Stimulated activated CD8-positive, alpha-beta memory T cell treated with anti-CD3 and anti-CD28 coated beads, Interleukin-15, amount 100 ng/mL, for 48 hours (primary cell): ENCODE results near the gene MAPK9.
A peak's percentile ranks its signal among the peaks of the same experiment; 100 is the strongest.
"Not testable (repeated sequence)": the region's sequence is repeated elsewhere in the genome, so short reads cannot be mapped to it uniquely, and the experiment has no call there.

Experiments
- DNase-seq, 2 donors: peaks; one replicate each; pipeline ENCODE4 v3.0.0-alpha.2; 2020; ENCODE audit warnings: low read depth in 2 of 2

The MAPK9 gene

DNA sequence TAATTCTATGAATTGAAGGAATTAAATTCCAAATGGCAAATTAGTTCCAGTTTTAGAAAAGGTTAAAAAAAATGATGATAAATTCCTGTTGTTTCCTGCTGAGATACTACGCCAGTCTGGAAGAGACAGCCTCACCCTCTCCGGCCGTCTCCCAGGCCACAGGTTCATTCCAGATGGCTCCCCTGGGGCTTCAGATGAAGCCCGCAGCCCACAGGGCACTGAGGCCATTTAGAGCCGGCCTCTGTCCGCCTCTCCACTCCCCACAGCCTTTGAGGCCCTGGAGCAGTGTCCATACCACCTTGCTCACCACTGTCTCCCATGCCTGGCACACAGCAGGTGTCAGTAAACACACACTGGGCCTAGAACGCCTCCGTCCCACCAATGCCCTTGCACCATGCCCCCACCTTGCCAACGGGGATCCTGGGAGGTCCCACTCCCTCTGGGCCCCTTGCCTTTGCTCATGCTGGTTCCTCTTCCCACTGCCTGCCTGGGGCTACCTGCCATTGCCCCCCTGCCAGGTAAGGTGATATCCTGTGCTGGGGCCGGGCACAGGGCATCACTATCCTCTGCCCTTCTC, 35.2 kb upstream of the MAPK9 start:
- no peak for DNase-seq

DNA sequence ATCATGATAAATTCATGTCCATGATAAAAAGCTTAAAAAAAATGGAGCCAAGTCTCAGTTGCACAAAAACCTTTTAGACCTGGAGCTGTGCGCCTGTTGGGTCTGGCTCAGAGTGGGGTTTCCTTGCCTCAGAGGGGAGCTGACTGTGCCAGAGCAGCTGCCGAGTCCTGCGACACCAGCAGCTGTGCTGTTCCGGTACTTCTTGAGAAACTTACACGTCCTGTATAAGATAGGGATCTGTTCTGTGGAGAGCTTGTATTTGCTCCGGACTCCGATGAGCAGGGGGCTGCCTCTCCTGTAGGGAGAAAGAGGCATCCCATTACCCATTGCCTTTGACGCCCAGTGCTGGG, 32.7 kb upstream of the MAPK9 start:
- DNase-seq = no peak

DNA sequence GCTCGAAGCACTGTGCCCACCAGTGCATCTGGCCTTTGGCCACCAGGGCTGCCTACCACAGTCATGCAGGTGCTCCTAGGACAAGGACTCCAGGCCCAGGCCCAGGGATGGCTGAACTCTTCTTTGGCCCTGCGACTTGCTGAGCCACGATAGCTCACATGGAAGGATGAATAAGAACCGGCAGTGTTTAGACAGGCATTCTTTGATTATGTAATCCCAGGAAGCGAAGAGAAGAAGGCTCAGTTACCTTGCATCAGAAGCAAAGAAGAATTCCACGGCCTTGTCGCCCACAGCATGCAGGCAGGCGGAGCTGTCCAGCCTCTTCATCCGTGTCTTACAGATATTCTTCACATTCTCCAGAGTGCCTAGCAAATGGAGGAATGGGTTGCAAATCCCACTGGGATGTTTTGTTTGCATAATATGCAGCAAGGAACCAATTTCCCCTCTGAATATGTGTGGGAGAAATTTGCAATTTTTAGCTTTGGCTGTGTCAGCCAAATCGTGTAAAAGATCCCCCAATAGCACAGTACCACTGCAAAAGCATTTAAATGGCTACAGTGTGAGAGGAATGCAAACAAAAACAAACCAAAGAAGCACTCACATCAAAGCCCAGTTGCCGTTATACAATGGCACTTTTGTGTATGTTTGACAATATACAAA, 32.2 kb upstream of the MAPK9 start:
- no peak for DNase-seq

- no peak for DNase-seq
Observed at GRCh38 chr5:180323160-180323559, 31.3 kb upstream of the MAPK9 start.

- DNase-seq = no peak
Observed at GRCh38 chr5:180318456-180319089, 26.7 kb upstream of the MAPK9 start.

- DNase-seq = no peak
Observed at GRCh38 chr5:180316586-180316985, 24.7 kb upstream of the MAPK9 start.

DNA sequence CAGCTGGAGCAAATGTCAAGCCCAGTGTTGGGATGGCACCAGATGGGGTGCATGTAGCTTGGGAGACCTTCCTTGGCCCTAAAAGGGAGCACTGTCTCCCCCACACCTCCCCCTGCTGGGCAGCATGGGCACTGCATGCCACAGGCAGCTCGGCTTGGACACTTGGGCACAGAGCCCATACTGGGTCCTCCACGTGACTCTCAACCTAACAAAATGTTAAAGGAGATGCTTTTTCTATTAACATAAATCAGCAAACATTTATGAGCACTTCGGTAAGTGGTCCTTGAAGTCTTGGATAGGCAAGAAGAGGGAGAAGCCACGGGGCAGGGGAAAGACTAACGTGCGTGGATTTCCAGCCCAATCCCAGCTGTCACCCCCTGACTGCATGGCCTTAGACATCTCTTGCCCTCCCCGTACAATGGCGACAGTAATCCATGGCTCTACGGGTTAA, 23.9 kb upstream of the MAPK9 start:
- peak; percentile 47 to 48 for DNase-seq

- peak in 1 of 2 donors; percentile 74 for DNase-seq
Observed at GRCh38 chr5:180313677-180314505, 22.0 kb upstream of the MAPK9 start.

DNA sequence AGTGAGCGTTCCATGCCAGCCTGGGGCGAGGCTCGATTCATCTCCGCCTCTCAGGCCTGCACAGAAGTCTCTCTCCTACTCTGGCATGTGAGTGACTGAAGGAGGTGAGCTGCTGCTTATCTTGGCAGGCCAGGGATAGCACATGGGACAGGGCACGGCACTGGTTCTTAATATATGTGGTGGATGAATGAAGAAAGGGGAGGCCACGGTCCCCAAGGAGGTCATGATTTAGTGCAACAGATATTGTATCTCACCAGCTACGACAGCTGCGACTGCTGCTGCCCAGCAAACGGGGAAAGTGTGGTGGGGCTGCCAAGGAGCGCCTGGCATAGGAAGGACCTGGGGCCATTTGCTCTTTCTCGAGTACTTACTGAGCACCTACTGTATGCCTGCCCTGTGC, 19.3 kb upstream of the MAPK9 start:
- no peak for DNase-seq

GRCh38 chr5:180306796-180307195, 14.9 kb upstream of the MAPK9 start:
- no peak for DNase-seq

GRCh38 chr5:180305481-180305880, 13.6 kb upstream of the MAPK9 start:
- no peak for DNase-seq

DNA sequence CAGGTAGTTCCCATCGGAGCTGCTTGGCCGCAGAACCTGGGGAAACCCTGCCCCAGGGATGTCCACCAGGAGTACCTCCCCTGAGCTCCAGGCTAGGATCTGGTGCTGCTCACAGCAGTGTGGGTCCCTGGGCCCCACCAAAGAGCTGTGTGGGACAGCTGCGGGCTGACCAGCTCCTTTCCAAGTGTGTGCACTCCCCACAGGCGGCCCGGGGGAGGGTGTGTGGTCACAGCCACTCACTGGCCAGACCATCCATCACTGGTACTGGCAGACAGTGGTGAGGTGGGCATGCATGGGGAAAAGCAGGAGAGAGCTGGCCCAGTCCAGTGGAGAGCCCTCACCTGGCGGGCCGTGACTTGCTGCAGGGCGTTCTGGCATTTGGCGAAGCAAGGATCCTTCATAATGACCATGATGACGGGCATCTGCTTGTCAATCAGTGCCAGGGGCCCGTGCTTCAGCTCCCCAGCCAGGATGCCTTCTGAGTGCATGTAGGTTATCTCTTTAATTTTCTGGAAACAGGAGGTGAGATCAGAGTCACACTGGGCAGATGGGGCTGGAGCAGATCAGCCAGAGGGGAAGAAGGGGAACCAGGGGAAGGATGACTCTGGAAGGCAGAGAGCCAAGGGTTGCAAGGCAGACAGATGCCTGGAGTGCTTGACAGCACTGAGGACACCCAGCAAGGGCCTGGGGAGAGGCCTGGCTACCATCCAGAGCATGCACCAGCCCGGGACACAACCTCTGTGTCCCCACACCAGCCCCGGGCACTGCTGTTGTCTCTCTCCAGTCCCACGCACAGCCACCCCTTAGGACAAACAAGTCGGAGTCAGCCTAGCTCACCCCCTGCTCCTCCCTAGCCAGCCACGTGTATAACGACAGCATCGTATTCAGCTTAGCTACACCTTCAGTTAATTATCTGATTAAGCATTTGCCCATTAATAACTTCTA, 12.8 kb upstream of the MAPK9 start:
- DNase-seq = no peak

DNA sequence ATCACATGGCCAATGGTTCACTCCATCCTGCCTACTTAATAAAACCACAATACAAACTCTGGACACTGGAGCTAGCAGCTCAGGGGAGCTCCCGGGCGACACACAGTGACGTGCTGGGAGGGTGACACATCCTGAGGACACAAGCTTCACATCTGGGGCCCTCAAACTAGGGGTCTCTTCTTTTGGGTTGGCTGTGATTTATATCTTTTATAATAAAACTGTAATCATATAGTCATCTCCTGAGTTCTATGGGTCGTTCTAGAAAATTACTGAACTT, 12.1 kb upstream of the MAPK9 start:
- DNase-seq = no peak

GRCh38 chr5:180303226-180304015, 11.5 kb upstream of the MAPK9 start:
- no peak for DNase-seq

GRCh38 chr5:180302256-180302655, 10.4 kb upstream of the MAPK9 start:
- DNase-seq = no peak

GRCh38 chr5:180301253-180301652, 9.4 kb upstream of the MAPK9 start:
- DNase-seq = no peak

- no peak for DNase-seq
Observed at GRCh38 chr5:180299526-180299925, 7.6 kb upstream of the MAPK9 start.

- DNase-seq = not testable (repeated sequence)
Observed at GRCh38 chr5:180299014-180299413, 7.1 kb upstream of the MAPK9 start.

DNA sequence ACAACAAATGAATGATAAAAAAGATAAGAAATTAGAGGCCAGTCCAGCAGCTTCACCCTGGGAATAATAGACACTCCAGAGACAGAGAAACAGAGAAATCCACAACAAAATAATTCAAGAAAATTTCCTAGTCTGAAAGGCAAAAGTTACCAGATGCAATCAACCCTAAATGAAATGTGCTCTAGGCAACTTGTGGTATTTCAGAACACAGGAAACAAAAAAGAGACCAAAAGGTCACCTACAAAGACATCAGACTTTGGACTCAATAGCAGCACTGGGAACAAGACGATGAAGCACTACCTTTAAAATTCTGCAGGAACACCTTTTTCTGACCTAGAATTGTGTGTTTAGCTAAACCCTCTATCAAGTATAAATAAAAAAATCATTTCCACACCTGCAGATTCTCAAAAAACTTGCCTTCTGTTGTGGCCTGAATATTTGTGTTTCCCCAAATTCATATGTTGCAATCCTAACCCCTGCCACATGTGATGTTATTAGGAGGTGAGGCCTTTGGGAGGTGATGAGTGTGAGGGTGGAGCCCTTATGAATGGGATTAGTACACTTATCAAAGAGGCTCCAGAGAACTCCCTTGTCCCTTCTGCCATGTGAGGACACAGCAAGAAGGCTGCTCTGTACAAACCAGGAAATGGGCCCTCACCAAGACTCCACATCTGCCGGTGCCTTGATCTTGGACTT, 5.9 kb upstream of the MAPK9 start:
- DNase-seq = no peak

- DNase-seq = no peak
Observed at GRCh38 chr5:180296771-180297170, 4.9 kb upstream of the MAPK9 start.
